Prostate gland (tissue), 2 donors: Measurements from ENCODE around the gene RNASET2.
"Not testable (repeated sequence)": the region's sequence is repeated elsewhere in the genome, so short reads cannot be mapped to it uniquely, and the experiment has no call there.

Source experiments
- POLR2A ChIP-seq: fragments of 450-650 bp; IDR thresholded peaks from one replicate; pipeline ENCODE4 v1.6.1; 2016; ENCODE audit warnings: antibody characterized with exemption, mild to moderate bottlenecking
- POLR2AphosphoS5 ChIP-seq: sonication (generic); formaldehyde crosslinking; IDR thresholded peaks from one replicate; pipeline ENCODE4 v1.6.1; 2017; ENCODE audit warnings: antibody characterized with exemption
- TF ChIP-seq, protein P1 (sequence below), 4 experiments: fragments of 200-600 bp in 2 of 4; fragments of 450-650 bp in 2 of 4; sonication (generic) in 2 of 4; IDR thresholded peaks; 1 replicate in 3 of 4; 2 replicates in 1 of 4; pipeline ENCODE4 v1.5.1; 2016 to 2019; ENCODE audit warnings: antibody characterized with exemption in 4 of 4, mild to moderate bottlenecking in 2 of 4, moderate library complexity in 2 of 4

DNA sequence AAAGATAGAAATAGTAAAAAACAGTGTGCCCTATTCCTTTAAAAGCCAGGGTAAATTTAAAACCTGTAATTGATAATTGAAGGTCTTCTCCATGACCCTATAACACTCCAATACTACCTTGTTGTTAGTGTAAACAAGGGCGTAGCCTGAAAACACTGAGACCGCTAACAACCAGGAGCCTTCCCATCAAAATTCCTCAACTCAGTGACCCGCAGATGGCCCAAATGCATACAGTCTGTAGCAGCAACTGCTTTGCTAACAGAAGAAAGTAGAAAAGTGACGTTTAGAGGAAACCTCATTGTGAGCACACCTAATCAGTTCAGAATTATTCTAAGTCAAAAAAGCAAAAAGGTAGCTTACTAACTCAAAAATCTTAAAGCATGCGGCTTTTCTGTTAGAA is 63.9 kb downstream of the RNASET2 start:
- not testable (repeated sequence) for TF ChIP-seq POLR2A, POLR2AphosphoS5
- TF ChIP-seq, protein P1, sequence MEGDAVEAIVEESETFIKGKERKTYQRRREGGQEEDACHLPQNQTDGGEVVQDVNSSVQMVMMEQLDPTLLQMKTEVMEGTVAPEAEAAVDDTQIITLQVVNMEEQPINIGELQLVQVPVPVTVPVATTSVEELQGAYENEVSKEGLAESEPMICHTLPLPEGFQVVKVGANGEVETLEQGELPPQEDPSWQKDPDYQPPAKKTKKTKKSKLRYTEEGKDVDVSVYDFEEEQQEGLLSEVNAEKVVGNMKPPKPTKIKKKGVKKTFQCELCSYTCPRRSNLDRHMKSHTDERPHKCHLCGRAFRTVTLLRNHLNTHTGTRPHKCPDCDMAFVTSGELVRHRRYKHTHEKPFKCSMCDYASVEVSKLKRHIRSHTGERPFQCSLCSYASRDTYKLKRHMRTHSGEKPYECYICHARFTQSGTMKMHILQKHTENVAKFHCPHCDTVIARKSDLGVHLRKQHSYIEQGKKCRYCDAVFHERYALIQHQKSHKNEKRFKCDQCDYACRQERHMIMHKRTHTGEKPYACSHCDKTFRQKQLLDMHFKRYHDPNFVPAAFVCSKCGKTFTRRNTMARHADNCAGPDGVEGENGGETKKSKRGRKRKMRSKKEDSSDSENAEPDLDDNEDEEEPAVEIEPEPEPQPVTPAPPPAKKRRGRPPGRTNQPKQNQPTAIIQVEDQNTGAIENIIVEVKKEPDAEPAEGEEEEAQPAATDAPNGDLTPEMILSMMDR (IDR thresholded peaks at IDR 0.05): not testable (repeated sequence)
